ENCODE measurements around the gene RBCK1.

The RBCK1 gene

DNA sequence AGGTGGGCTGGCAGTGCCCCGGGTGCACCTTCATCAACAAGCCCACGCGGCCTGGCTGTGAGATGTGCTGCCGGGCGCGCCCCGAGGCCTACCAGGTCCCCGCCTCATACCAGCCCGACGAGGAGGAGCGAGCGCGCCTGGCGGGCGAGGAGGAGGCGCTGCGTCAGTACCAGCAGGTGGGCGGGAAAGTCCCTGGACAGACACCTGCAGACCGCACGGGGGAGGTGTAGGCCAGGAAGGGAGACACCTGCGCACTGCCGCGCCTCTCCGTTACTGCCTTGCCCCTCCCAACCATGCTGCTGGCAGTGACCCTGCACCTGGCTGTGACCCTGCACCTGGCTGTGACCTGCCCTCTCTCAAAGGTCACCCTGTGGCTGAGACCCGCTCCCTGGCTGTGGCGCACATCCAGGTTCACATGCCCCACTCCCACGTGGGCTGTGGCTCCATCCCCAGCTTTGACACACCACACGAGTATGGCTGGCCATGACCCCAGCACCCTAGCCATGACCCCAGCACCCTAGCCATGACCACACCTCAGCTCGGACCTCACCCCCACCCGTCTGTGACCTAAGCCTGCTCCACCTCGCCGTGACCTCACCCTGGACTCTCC lies 11.6 kb downstream of the RBCK1 start:
- H3F3A ChIP-seq (ENCODE audit: low read depth) = no peaks in the 10 kb centered on the region
- no peak overlapping the region for H3K4me3 ChIP-seq (ENCODE audit: low read length, poor library complexity, severe bottlenecking)
- peaks cover 4% of the 10 kb centered on the region; the same call in 1 of the 2 replicates for H3K36me3 ChIP-seq (ENCODE audit: insufficient read depth, low read length)
- peaks cover 3% of the 10 kb centered on the region for H4K20me1 ChIP-seq (ENCODE audit: insufficient read depth, low read length, poor library complexity, severe bottlenecking)
- TF ChIP-seq, protein P1, sequence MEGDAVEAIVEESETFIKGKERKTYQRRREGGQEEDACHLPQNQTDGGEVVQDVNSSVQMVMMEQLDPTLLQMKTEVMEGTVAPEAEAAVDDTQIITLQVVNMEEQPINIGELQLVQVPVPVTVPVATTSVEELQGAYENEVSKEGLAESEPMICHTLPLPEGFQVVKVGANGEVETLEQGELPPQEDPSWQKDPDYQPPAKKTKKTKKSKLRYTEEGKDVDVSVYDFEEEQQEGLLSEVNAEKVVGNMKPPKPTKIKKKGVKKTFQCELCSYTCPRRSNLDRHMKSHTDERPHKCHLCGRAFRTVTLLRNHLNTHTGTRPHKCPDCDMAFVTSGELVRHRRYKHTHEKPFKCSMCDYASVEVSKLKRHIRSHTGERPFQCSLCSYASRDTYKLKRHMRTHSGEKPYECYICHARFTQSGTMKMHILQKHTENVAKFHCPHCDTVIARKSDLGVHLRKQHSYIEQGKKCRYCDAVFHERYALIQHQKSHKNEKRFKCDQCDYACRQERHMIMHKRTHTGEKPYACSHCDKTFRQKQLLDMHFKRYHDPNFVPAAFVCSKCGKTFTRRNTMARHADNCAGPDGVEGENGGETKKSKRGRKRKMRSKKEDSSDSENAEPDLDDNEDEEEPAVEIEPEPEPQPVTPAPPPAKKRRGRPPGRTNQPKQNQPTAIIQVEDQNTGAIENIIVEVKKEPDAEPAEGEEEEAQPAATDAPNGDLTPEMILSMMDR (conservative IDR thresholded peaks at IDR 0.05; ENCODE audit: low read length) = no peak
- no peak for TF ChIP-seq EZH2phosphoT487 (IDR thresholded peaks at IDR 0.05; ENCODE audit: borderline replicate concordance)
- H3K9me2 ChIP-seq (replicated peaks; ENCODE audit: low read depth, low read length) = no peaks in the 10 kb centered on the region
- no peaks in the 10 kb centered on the region for H3K79me2 ChIP-seq (ENCODE audit: insufficient read depth, low read length)
- H3K9me3 ChIP-seq (ENCODE audit: insufficient read depth, low read depth, low read length) = no peaks in the 10 kb centered on the region
- H2AFZ ChIP-seq (ENCODE audit: low read length) = no peak overlapping the region
- no peak overlapping the region for H3K9ac ChIP-seq (ENCODE audit: low read depth, low read length, poor library complexity, severe bottlenecking)
- no peaks in the 10 kb centered on the region for H3K27me3 ChIP-seq (ENCODE audit: insufficient read depth, low read length, poor library complexity, severe bottlenecking)
- H3K4me2 ChIP-seq (ENCODE audit: low read depth, low read length, poor library complexity, severe bottlenecking) = no peak overlapping the region
- peaks cover 9% of the 10 kb centered on the region for H3K4me1 ChIP-seq (ENCODE audit: insufficient read depth, low read length, poor library complexity, severe bottlenecking)

DNA sequence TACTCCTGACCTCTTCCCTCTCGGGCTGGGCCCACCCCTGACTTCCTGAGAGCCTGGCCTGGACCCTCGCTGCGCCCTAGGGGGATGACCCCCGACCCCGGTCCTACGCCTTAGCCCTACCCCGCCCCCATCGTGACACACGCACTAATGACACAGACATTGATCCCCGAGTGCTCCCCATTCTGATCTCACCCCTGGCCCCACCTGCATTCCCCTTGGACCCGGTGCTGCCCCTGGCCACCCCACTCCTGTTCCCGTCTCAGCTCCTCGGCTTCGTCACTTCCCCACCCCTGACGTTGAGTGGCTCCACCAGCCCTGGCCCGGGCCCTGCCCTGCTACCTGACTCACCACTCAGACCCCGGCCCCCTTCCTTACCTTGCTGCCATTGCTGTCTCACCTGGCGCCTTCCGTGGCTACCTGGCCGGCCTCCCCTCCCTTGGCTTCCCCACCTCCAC lies 12.1 kb downstream of the RBCK1 start:
- Histone ChIP-seq H3K27me3 (ENCODE audit: insufficient read depth, low read length, poor library complexity, severe bottlenecking) (no peaks in the 10 kb centered on the region), H3K4me1 (ENCODE audit: insufficient read depth, low read length, poor library complexity, severe bottlenecking) (peaks cover 9% of the 10 kb centered on the region), H3K9me3 (ENCODE audit: insufficient read depth, low read depth, low read length) (no peaks in the 10 kb centered on the region), H3K4me3 (ENCODE audit: low read length, poor library complexity, severe bottlenecking) (no peak overlapping the region), H3K79me2 (ENCODE audit: insufficient read depth, low read length) (no peaks in the 10 kb centered on the region), H3K36me3 (ENCODE audit: insufficient read depth, low read length) (peaks cover 4% of the 10 kb centered on the region; the same call in 1 of the 2 replicates), H3K4me2 (ENCODE audit: low read depth, low read length, poor library complexity, severe bottlenecking) (no peak overlapping the region), H4K20me1 (ENCODE audit: insufficient read depth, low read length, poor library complexity, severe bottlenecking) (no peaks in the 10 kb centered on the region), H3F3A (ENCODE audit: low read depth) (no peaks in the 10 kb centered on the region), H3K9me2 (replicated peaks; ENCODE audit: low read depth, low read length) (no peaks in the 10 kb centered on the region), H3K9ac (ENCODE audit: low read depth, low read length, poor library complexity, severe bottlenecking) (no peak overlapping the region), H2AFZ (ENCODE audit: low read length) (no peak overlapping the region)
- no peak for TF ChIP-seq EZH2phosphoT487 (IDR thresholded peaks at IDR 0.05; ENCODE audit: borderline replicate concordance)
- TF ChIP-seq, protein P1 (conservative IDR thresholded peaks at IDR 0.05; ENCODE audit: low read length) = no peak

DNA sequence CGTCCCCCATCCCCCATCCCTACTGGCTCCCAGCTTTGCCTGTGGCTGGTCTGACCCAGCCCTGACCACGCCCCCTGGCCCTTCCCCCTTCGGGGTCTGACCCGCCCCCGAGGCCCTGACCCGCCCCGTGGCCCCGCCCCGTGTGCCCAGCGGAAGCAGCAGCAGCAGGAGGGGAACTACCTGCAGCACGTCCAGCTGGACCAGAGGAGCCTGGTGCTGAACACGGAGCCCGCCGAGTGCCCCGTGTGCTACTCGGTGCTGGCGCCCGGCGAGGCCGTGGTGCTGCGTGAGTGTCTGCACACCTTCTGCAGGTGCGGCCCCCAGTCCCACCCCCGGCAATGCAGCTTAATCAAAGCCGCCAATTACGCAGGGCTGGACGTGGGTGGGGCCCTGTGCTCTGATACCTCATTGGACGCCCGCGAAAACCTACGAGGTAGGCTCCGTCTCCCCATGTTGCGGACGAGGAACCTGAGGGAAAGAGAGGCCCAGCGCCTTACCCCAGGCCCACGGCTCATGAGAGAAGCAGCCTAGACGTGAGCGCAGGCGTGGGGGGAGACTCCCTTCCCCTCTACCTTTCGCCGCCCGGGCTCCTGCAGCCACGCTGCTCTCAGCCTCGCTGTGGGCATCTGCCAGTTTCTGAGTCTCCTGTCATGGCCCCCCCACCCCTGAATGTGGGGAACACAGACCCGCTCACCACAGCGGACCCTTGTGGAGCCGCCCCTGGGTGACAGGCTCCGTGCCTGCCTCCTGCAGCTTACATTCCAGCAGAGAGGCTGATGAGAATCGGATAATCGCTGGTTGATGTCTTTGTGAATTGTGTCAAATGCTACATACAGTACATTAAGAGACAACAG lies 12.8 kb downstream of the RBCK1 start:
- Histone ChIP-seq H4K20me1 (ENCODE audit: insufficient read depth, low read length, poor library complexity, severe bottlenecking) (no peaks in the 10 kb centered on the region), H3K4me1 (ENCODE audit: insufficient read depth, low read length, poor library complexity, severe bottlenecking) (peaks cover 4% of the 10 kb centered on the region), H3K27me3 (ENCODE audit: insufficient read depth, low read length, poor library complexity, severe bottlenecking) (no peaks in the 10 kb centered on the region), H3K4me3 (ENCODE audit: low read length, poor library complexity, severe bottlenecking) (no peak overlapping the region), H3K9me3 (ENCODE audit: insufficient read depth, low read depth, low read length) (no peaks in the 10 kb centered on the region), H2AFZ (ENCODE audit: low read length) (no peak overlapping the region), H3F3A (ENCODE audit: low read depth) (no peaks in the 10 kb centered on the region), H3K4me2 (ENCODE audit: low read depth, low read length, poor library complexity, severe bottlenecking) (no peak overlapping the region), H3K36me3 (ENCODE audit: insufficient read depth, low read length) (peaks cover 4% of the 10 kb centered on the region; the same call in 1 of the 2 replicates), H3K9me2 (replicated peaks; ENCODE audit: low read depth, low read length) (no peaks in the 10 kb centered on the region), H3K9ac (ENCODE audit: low read depth, low read length, poor library complexity, severe bottlenecking) (no peak overlapping the region), H3K79me2 (ENCODE audit: insufficient read depth, low read length) (no peaks in the 10 kb centered on the region)
- TF ChIP-seq EZH2phosphoT487 (IDR thresholded peaks at IDR 0.05; ENCODE audit: borderline replicate concordance) = no peak
- TF ChIP-seq, protein P1 (conservative IDR thresholded peaks at IDR 0.05; ENCODE audit: low read length) = no peak
